ENCODE results near the gene YBX1. TPM values are rescaled to one million over a fixed set of nuclear protein-coding genes. Genes with fewer than 3 reads are reported as not detected.

Gene YBX1
- total RNA-seq, result 1,000 to 10,000 TPM; 1,417 to 1,447 TPM

GRCh38 chr1:42681741-42682483, at the start of gene YBX1:
Gene YBX1 (plus strand): TSS chr1:42682418. CDS start chr1:42682566, 148 bp downstream.
- Mint-ChIP-seq H3K4me3 (peak within 1 kb of the TSS; percentile 98), H3K9me3 (no peaks in the 10 kb centered on the region), H3K36me3 (ENCODE audit: low read depth) (peaks cover 42% of the 10 kb centered on the region), H3K27me3 (no peaks in the 10 kb centered on the region), H3K4me1 (ENCODE audit: low read depth) (peaks cover 40% of the 10 kb centered on the region), H3K27ac (peak within 1 kb of the TSS; percentile 94)
- ATAC-seq (peak; percentile 95), DNase-seq (peak; percentile 96)
- POLR2A ChIA-PET, result interaction anchor here (0.6 to 10.5 kb wide), 15 partner anchors 10 to 392 kb away, joined by 3 to 151 read pairs (median 8); partner anchors contain the start of genes C1orf50, CCDC30, ERMAP and P3H1
- no peak for TF ChIP-seq CTCF (IDR thresholded peaks at IDR 0.05)
- intact Hi-C loops (cut with micrococcal nuclease), result no loop called here
- CTCF ChIA-PET, result interaction anchor here (0.7 to 3.3 kb wide), 3 partner anchors 10 to 65 kb away, joined by 3 to 17 read pairs (median 3); no protein-coding TSS in a partner anchor

GRCh38 chr1:42639116-42639515, 43.1 kb upstream of the YBX1 start:
- H3K4me3 Mint-ChIP-seq, result no peak overlapping the region
- DNase-seq (no peak), ATAC-seq (no peak)
- no peaks in the 10 kb centered on the region for H3K4me1 Mint-ChIP-seq (ENCODE audit: low read depth)
- POLR2A ChIA-PET, result no interaction called here
- H3K9me3 Mint-ChIP-seq, result no peaks in the 10 kb centered on the region
- CTCF ChIA-PET, result no interaction called here
- no peak overlapping the region for H3K27ac Mint-ChIP-seq
- no peaks in the 10 kb centered on the region for H3K36me3 Mint-ChIP-seq (ENCODE audit: low read depth)
- no peak for TF ChIP-seq CTCF (IDR thresholded peaks at IDR 0.05)
- H3K27me3 Mint-ChIP-seq, result no peaks in the 10 kb centered on the region
- intact Hi-C loops (cut with micrococcal nuclease), result no loop called here

GRCh38 chr1:42646056-42646455, 36.2 kb upstream of the YBX1 start:
- intact Hi-C loops (cut with micrococcal nuclease), result no loop called here
- no peak for TF ChIP-seq CTCF (IDR thresholded peaks at IDR 0.05)
- no peak for DNase-seq
- H3K4me3 Mint-ChIP-seq, result no peak overlapping the region
- no peaks in the 10 kb centered on the region for H3K4me1 Mint-ChIP-seq (ENCODE audit: low read depth)
- ChIA-PET CTCF (no interaction called here), POLR2A (no interaction called here)
- no peak overlapping the region for H3K27ac Mint-ChIP-seq
- peaks cover 19% of the 10 kb centered on the region for H3K36me3 Mint-ChIP-seq (ENCODE audit: low read depth)
- ATAC-seq, result no peak
- H3K9me3 Mint-ChIP-seq, result peaks cover 10% of the 10 kb centered on the region
- no peaks in the 10 kb centered on the region for H3K27me3 Mint-ChIP-seq

GRCh38 chr1:42657201-42657600, 25.0 kb upstream of the YBX1 start:
- Mint-ChIP-seq H3K27me3 (no peaks in the 10 kb centered on the region), H3K36me3 (ENCODE audit: low read depth) (peaks cover 33% of the 10 kb centered on the region), H3K4me3 (peak overlapping the region; percentile 90), H3K27ac (peak overlapping the region; percentile 98), H3K4me1 (ENCODE audit: low read depth) (peaks cover 32% of the 10 kb centered on the region), H3K9me3 (no peaks in the 10 kb centered on the region)
- intact Hi-C loops (cut with micrococcal nuclease), result no loop called here
- no peak for TF ChIP-seq CTCF (IDR thresholded peaks at IDR 0.05)
- POLR2A ChIA-PET, result interaction anchor here (0.9 to 2.4 kb wide), 8 partner anchors 9 to 578 kb away, joined by 3 to 47 read pairs (median 4); partner anchors contain the start of genes P3H1 and YBX1
- CTCF ChIA-PET, result interaction anchor here (1.0 to 1.9 kb wide), 6 partner anchors 24 to 416 kb away, joined by 3 to 6 read pairs (median 4); partner anchors contain the start of gene CCDC30
- no peak for ATAC-seq
- DNase-seq, result no peak
